GM23248 (cell line): Measurements from ENCODE around the gene CLDN19. TPM values are rescaled to one million over a fixed set of nuclear protein-coding genes. Genes with fewer than 3 reads are reported as not detected.

Source experiments
- DNase-seq: peaks from one replicate; pipeline ENCODE4 v3.0.0-alpha.2; 2015
- H2AFZ ChIP-seq: fragments of 200-600 bp; sonication (generic); 2 replicates; pipeline ENCODE4 v1.6.1; 2016; ENCODE audit warnings: antibody characterized with exemption
- H3F3A ChIP-seq: fragments of 200-600 bp; sonication (generic); 2 replicates; pipeline ENCODE4 v1.6.1; 2016; ENCODE audit warnings: mild to moderate bottlenecking, antibody characterized with exemption, mixed run types; ENCODE audit not compliant: insufficient read depth
- H3K27ac ChIP-seq: fragments of 200-600 bp; sonication (generic); 2 replicates; pipeline ENCODE4 v1.5.1; 2016; ENCODE audit warnings: mild to moderate bottlenecking
- H3K27me3 ChIP-seq: fragments of 200-600 bp; sonication (generic); replicated peaks from 2 replicates; pipeline ENCODE4 v1.6.1; 2016; ENCODE audit warnings: mild to moderate bottlenecking; ENCODE audit not compliant: insufficient read depth
- H3K36me3 ChIP-seq: fragments of 200-600 bp; sonication (generic); 2 replicates; pipeline ENCODE4 v1.6.1; 2016; ENCODE audit warnings: low read depth, mild to moderate bottlenecking
- H3K4me1 ChIP-seq: fragments of 200-600 bp; sonication (generic); 2 replicates; pipeline ENCODE4 v1.6.1; 2016; ENCODE audit warnings: mild to moderate bottlenecking; ENCODE audit not compliant: insufficient read depth
- H3K4me2 ChIP-seq: fragments of 200-600 bp; sonication (generic); one replicate; pipeline ENCODE4 v1.6.1; 2016; ENCODE audit warnings: mild to moderate bottlenecking; ENCODE audit not compliant: unreplicated experiment
- H3K4me3 ChIP-seq: fragments of 200-600 bp; sonication (generic); 2 replicates; pipeline ENCODE4 v1.5.1; 2016; ENCODE audit warnings: mild to moderate bottlenecking
- H3K79me2 ChIP-seq: fragments of 200-600 bp; sonication (generic); 2 replicates; pipeline ENCODE4 v1.6.1; 2016; ENCODE audit warnings: mild to moderate bottlenecking; ENCODE audit not compliant: insufficient read depth
- H3K9ac ChIP-seq: fragments of 200-600 bp; sonication (generic); 2 replicates; pipeline ENCODE4 v1.6.1; 2016; ENCODE audit warnings: mild to moderate bottlenecking
- H3K9me2 ChIP-seq: fragments of 200-600 bp; sonication (generic); 2 replicates; pipeline ENCODE4 v1.6.1; 2016; ENCODE audit warnings: mixed run types, mild to moderate bottlenecking, moderate library complexity; ENCODE audit not compliant: insufficient read depth
- H3K9me3 ChIP-seq: fragments of 200-600 bp; sonication (generic); one replicate; pipeline ENCODE4 v1.6.1; 2017; ENCODE audit warnings: low read depth
- H4K20me1 ChIP-seq: fragments of 200-600 bp; sonication (generic); 2 replicates; pipeline ENCODE4 v1.6.0; 2016; ENCODE audit not compliant: insufficient read depth
- EZH2 ChIP-seq: fragments of 200-600 bp; sonication (generic); IDR thresholded peaks from 2 replicates; pipeline ENCODE4 v1.6.1; 2018; ENCODE audit warnings: antibody characterized with exemption, mild to moderate bottlenecking; ENCODE audit not compliant: insufficient read depth, poor library complexity, severe bottlenecking
- EZH2phosphoT487 ChIP-seq: fragments of 200-600 bp; sonication (generic); IDR thresholded peaks from 2 replicates; pipeline ENCODE4 v1.6.1; 2018; ENCODE audit warnings: antibody characterized with exemption, moderate library complexity, mild to moderate bottlenecking, low read depth; ENCODE audit not compliant: insufficient read depth
- WGBS, 2 experiments: methylation state at CpG; one replicate each; pipeline ENCODE4 v1.1.6; 2015 to 2017; ENCODE audit warnings: low lambda C conversion rate in 2 of 2, low coverage in 1 of 2; ENCODE audit errors: missing lambda C conversion rate in 2 of 2; 5-methylcytosine and 5-hydroxymethylcytosine counted together
- in situ Hi-C: fragments of 300-500 bp; cut with MboI; formaldehyde crosslinking; loops from 2 replicates; pipeline ENCODE4 v1.15.0; 2020
- polyA plus RNA-seq: library from polyadenylated mRNA; unstranded; fragments of >200 nt; fragmentation: Nextera tagmentation; extraction: Ambion mirVana; gene quantifications from 2 replicates; pipeline ENCODE4 v1.2.1, GENCODE V29; 2016
- total RNA-seq: library from RNA; depleted of rRNA; stranded (reverse); fragments of >200 nt; shearing (Covaris generic); gene quantifications from 2 replicates; pipeline ENCODE4 v1.2.3, GENCODE V29; 2014

The CLDN19 gene
- total and polyA plus RNA-seq, 2 experiments from 2014 or later: not detected

GRCh38 chr1:42768172-42768571, 28.1 kb upstream of the CLDN19 start:
- in situ Hi-C loops: no loop called here
- DNase-seq: no peak
- H4K20me1 ChIP-seq: no peaks in the 10 kb centered on the region
- H3K4me1 ChIP-seq: peaks cover 21% of the 10 kb centered on the region
- no peaks in the 10 kb centered on the region for H3K27me3 ChIP-seq
- peaks cover 18% of the 10 kb centered on the region for H3F3A ChIP-seq
- TF ChIP-seq EZH2: no peak
- H3K27ac ChIP-seq: no peak overlapping the region
- 96 to 98% methylated on average over 2 of the region's 2 CpGs for WGBS, 2 experiments
- H3K9me3 ChIP-seq: no peaks in the 10 kb centered on the region
- H3K4me3 ChIP-seq: peak overlapping the region; percentile 88
- H3K9me2 ChIP-seq: no peaks in the 10 kb centered on the region
- peak overlapping the region; percentile 84 for H3K4me2 ChIP-seq
- peak overlapping the region; percentile 90 for H3K9ac ChIP-seq
- no peaks in the 10 kb centered on the region for H3K36me3 ChIP-seq
- peaks cover 96% of the 10 kb centered on the region for H3K79me2 ChIP-seq
- peak overlapping the region; percentile 85; the same call in 1 of the 2 replicates for H2AFZ ChIP-seq

DNA sequence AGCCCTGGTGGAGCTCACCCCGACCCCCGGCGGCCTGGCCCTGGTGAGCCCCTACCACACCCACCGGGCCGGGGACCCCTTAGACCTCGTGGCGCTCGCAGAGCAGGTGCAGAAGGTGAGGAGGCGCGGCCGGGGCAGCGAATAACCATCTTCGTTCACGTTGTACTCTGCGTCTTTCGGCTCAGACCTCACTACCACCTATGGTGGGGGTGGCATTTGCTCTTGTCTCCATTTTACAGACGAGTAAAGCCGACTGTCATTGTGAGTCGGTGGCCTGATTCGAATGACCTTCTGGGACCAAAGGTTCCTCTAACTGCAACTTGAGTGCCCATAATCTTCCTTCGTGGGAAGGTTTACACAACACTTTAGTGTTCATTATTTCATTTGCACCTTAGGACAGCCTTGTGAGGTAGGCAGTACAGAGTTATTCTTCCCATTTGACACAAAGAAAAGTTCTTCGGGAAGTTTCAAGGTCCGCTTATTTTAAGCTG, 27.5 kb upstream of the CLDN19 start:
- H3K4me2 ChIP-seq: peak overlapping the region; percentile 84
- H2AFZ ChIP-seq: peak overlapping the region; percentile 85
- in situ Hi-C loops: no loop called here
- peaks cover 96% of the 10 kb centered on the region for H3K79me2 ChIP-seq
- peaks cover 18% of the 10 kb centered on the region for H3F3A ChIP-seq
- 6 to 8% methylated on average over 18 to 23 of the region's 23 CpGs for WGBS, 2 experiments
- DNase-seq: no peak
- no peaks in the 10 kb centered on the region for H3K9me3 ChIP-seq
- no peaks in the 10 kb centered on the region for H3K27me3 ChIP-seq
- H3K27ac ChIP-seq: peak overlapping the region; percentile 37
- H3K4me3 ChIP-seq: peak overlapping the region; percentile 88
- H3K4me1 ChIP-seq: peaks cover 21% of the 10 kb centered on the region
- H4K20me1 ChIP-seq: no peaks in the 10 kb centered on the region
- peak overlapping the region; percentile 90 for H3K9ac ChIP-seq
- TF ChIP-seq EZH2phosphoT487 (no peak), EZH2 (no peak)
- H3K36me3 ChIP-seq: no peaks in the 10 kb centered on the region
- no peaks in the 10 kb centered on the region for H3K9me2 ChIP-seq

- Histone ChIP-seq H3K9me3 (no peaks in the 10 kb centered on the region), H2AFZ (peak within 1 kb of the TSS; percentile 85), H3K27me3 (no peaks in the 10 kb centered on the region), H3K4me3 (peak within 1 kb of the TSS; percentile 88), H3F3A (peaks cover 18% of the 10 kb centered on the region), H3K4me1 (peaks cover 21% of the 10 kb centered on the region), H3K9me2 (no peaks in the 10 kb centered on the region), H3K4me2 (peak within 1 kb of the TSS; percentile 91), H3K27ac (peak within 1 kb of the TSS; percentile 80), H3K9ac (peak within 1 kb of the TSS; percentile 90), H3K79me2 (peaks cover 96% of the 10 kb centered on the region), H4K20me1 (no peaks in the 10 kb centered on the region), H3K36me3 (no peaks in the 10 kb centered on the region; the same call in 1 of the 2 replicates)
- 1 to 2% methylated on average over 59 to 60 of the region's 82 CpGs for WGBS, 2 experiments
- in situ Hi-C loops: no loop called here
- DNase-seq: peak; percentile 100
- no peak for TF ChIP-seq EZH2phosphoT487
- TF ChIP-seq EZH2: no peak
Observed at GRCh38 chr1:42766741-42767509, 26.9 kb upstream of the CLDN19 start, which contains the start of the genes C1orf50 and P3H1. C1orf50 (plus strand) TSS chr1:42767249; CDS start chr1:42767312, 63 bp downstream. P3H1 (minus strand) TSS chr1:42767028; CDS start chr1:42766971, 57 bp downstream.

DNA sequence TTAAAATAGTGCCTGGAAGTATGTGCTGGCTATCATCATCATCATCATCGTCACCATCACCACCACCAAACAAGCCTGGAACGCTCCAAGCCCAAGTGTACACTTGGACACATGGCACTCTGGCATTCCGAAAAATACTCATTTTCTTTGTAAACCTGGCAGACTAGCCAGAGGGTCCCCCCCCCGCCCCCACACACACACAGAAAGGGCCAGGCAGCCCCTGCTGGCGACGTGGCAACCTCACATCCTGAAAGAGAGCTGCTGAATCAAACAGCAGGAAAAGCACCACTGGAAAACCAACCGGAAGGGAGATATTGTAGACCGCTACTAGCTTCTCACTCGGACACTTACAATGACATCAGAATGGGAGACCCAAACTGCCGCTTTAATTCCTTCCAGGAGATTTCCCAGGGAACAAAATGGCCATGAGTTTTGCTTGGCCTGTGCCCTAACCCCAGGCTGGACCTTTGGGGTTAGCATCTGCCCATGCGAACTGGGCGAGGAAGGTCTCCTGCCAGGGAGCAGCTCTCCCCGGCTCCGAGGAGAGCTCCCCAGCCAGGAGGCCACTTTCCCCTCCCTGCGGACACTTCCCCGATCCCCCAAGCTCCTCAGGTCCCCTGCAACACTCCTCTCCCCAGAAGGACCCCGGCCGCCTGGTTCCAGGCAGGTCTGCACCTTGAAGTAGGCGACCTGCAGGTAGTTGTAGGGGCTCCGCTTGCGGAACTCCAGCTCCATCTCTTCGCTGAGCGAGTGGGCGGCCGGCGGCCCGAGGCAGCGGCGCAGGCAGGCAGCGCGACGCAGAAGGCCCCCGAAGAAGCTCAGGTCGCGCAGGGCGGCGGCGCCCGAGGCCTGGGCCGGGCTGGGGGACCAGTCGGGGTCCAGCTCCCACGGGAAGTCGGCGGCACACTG, 26.1 kb upstream of the CLDN19 start:
- H2AFZ ChIP-seq: peak overlapping the region; percentile 71
- H3K9me2 ChIP-seq: no peaks in the 10 kb centered on the region
- in situ Hi-C loops: no loop called here
- peaks cover 96% of the 10 kb centered on the region for H3K79me2 ChIP-seq
- DNase-seq: peak; percentile 86
- peak overlapping the region; percentile 80 for H3K27ac ChIP-seq
- no peaks in the 10 kb centered on the region for H3K27me3 ChIP-seq
- no peaks in the 10 kb centered on the region for H3K9me3 ChIP-seq
- peak overlapping the region; percentile 88 for H3K4me3 ChIP-seq
- H4K20me1 ChIP-seq: no peaks in the 10 kb centered on the region; the same call in 1 of the 2 replicates
- H3K9ac ChIP-seq: peak overlapping the region; percentile 90
- peaks cover 21% of the 10 kb centered on the region for H3K4me1 ChIP-seq
- peaks cover 18% of the 10 kb centered on the region for H3F3A ChIP-seq
- H3K36me3 ChIP-seq: peaks cover 5% of the 10 kb centered on the region
- H3K4me2 ChIP-seq: peak overlapping the region; percentile 91
- 1% methylated on average over 22 to 42 of the region's 44 CpGs for WGBS, 2 experiments
- TF ChIP-seq EZH2 (no peak), EZH2phosphoT487 (no peak)
